HEK293 (cell line): Measurements from ENCODE around the gene CFI.
A peak's percentile ranks its signal among the peaks of the same experiment; 100 is the strongest.

Experiments
- IKZF3 ChIP-seq: fragments of 450-650 bp; IDR thresholded peaks from 2 replicates; pipeline ENCODE4 v1.5.0; 2018; ENCODE audit warnings: missing biosample characterization, mild to moderate bottlenecking, missing genetic modification characterization, moderate library complexity
- ZEB2 ChIP-seq: fragments of 450-650 bp; formaldehyde crosslinking; IDR thresholded peaks from 2 replicates; pipeline ENCODE4 v1.5.1; 2016; ENCODE audit warnings: missing biosample characterization, missing genetic modification characterization
- ZNF530 ChIP-seq: fragments of 450-650 bp; formaldehyde crosslinking; IDR thresholded peaks from 2 replicates; pipeline ENCODE4 v1.5.1; 2016; ENCODE audit warnings: low read depth, missing biosample characterization, missing genetic modification characterization
- TF ChIP-seq, protein P1 (sequence below): fragments of 450-650 bp; formaldehyde crosslinking; IDR thresholded peaks from 2 replicates; pipeline ENCODE4 v1.5.1; 2016; ENCODE audit warnings: missing biosample characterization, missing genetic modification characterization
- TF ChIP-seq, protein P2 (sequence below): fragments of 450-650 bp; formaldehyde crosslinking; IDR thresholded peaks from 2 replicates; pipeline ENCODE4 v1.5.1; 2016; ENCODE audit warnings: missing biosample characterization, missing genetic modification characterization
- TF ChIP-seq, protein P3 (sequence below): fragments of 450-650 bp; formaldehyde crosslinking; IDR thresholded peaks from 2 replicates; pipeline ENCODE4 v1.5.1; 2017; ENCODE audit warnings: missing biosample characterization, missing genetic modification characterization
- TF ChIP-seq, protein P4 (sequence below): fragments of 450-650 bp; formaldehyde crosslinking; IDR thresholded peaks from 2 replicates; pipeline ENCODE4 v1.5.1; 2016; ENCODE audit warnings: missing biosample characterization, missing genetic modification characterization

DNA sequence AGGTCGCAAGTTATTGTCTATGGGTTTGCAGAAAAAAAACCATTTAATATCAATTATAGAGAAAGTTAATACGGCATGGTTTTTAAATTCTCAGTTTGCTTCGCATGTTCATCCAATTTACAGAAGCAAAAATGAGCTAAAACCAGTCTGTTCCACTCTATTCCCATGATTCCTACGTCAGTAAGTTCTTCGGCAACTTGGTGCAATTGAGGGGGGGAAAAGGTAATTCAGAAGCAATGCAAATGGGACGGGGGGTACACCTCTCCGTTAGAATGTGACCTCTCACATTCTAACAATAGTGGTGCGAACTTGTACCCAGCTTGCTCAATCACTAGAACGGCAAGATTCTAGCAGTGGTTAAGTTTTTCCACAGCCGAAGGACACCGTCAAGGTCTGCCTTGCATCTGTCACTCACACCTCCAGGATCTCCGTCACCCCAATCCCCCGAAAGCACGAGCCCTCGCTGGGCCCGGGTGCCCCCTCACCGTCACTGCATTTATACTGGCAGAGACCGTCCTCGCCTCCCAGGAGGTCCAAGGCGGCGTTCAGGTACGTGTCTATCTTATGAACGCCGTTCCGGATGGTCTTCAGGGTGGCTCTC is 72.6 kb downstream of the CFI start:
- TF ChIP-seq ZEB2 (tag by site-specific recombination) (0 out of 2 replicates have a peak, but pooled peaks have one; percentile 51), ZNF530 (no peak), IKZF3 (no peak)
- TF ChIP-seq, protein P1, sequence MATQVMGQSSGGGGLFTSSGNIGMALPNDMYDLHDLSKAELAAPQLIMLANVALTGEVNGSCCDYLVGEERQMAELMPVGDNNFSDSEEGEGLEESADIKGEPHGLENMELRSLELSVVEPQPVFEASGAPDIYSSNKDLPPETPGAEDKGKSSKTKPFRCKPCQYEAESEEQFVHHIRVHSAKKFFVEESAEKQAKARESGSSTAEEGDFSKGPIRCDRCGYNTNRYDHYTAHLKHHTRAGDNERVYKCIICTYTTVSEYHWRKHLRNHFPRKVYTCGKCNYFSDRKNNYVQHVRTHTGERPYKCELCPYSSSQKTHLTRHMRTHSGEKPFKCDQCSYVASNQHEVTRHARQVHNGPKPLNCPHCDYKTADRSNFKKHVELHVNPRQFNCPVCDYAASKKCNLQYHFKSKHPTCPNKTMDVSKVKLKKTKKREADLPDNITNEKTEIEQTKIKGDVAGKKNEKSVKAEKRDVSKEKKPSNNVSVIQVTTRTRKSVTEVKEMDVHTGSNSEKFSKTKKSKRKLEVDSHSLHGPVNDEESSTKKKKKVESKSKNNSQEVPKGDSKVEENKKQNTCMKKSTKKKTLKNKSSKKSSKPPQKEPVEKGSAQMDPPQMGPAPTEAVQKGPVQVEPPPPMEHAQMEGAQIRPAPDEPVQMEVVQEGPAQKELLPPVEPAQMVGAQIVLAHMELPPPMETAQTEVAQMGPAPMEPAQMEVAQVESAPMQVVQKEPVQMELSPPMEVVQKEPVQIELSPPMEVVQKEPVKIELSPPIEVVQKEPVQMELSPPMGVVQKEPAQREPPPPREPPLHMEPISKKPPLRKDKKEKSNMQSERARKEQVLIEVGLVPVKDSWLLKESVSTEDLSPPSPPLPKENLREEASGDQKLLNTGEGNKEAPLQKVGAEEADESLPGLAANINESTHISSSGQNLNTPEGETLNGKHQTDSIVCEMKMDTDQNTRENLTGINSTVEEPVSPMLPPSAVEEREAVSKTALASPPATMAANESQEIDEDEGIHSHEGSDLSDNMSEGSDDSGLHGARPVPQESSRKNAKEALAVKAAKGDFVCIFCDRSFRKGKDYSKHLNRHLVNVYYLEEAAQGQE, result no peak
- TF ChIP-seq, protein P2, sequence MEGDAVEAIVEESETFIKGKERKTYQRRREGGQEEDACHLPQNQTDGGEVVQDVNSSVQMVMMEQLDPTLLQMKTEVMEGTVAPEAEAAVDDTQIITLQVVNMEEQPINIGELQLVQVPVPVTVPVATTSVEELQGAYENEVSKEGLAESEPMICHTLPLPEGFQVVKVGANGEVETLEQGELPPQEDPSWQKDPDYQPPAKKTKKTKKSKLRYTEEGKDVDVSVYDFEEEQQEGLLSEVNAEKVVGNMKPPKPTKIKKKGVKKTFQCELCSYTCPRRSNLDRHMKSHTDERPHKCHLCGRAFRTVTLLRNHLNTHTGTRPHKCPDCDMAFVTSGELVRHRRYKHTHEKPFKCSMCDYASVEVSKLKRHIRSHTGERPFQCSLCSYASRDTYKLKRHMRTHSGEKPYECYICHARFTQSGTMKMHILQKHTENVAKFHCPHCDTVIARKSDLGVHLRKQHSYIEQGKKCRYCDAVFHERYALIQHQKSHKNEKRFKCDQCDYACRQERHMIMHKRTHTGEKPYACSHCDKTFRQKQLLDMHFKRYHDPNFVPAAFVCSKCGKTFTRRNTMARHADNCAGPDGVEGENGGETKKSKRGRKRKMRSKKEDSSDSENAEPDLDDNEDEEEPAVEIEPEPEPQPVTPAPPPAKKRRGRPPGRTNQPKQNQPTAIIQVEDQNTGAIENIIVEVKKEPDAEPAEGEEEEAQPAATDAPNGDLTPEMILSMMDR (tag by site-specific recombination), result no peak
- TF ChIP-seq, protein P3, sequence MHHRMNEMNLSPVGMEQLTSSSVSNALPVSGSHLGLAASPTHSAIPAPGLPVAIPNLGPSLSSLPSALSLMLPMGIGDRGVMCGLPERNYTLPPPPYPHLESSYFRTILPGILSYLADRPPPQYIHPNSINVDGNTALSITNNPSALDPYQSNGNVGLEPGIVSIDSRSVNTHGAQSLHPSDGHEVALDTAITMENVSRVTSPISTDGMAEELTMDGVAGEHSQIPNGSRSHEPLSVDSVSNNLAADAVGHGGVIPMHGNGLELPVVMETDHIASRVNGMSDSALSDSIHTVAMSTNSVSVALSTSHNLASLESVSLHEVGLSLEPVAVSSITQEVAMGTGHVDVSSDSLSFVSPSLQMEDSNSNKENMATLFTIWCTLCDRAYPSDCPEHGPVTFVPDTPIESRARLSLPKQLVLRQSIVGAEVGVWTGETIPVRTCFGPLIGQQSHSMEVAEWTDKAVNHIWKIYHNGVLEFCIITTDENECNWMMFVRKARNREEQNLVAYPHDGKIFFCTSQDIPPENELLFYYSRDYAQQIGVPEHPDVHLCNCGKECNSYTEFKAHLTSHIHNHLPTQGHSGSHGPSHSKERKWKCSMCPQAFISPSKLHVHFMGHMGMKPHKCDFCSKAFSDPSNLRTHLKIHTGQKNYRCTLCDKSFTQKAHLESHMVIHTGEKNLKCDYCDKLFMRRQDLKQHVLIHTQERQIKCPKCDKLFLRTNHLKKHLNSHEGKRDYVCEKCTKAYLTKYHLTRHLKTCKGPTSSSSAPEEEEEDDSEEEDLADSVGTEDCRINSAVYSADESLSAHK (tag by site-specific recombination), result no peak
- TF ChIP-seq, protein P4, sequence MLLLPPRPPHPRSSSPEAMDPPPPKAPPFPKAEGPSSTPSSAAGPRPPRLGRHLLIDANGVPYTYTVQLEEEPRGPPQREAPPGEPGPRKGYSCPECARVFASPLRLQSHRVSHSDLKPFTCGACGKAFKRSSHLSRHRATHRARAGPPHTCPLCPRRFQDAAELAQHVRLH, result no peak
